BE2C (cell line): ENCODE measurements around the gene TRAM2.
A peak's percentile ranks its signal among the peaks of the same experiment; 100 is the strongest.

Experiments
- DNase-seq: peaks from one replicate; pipeline ENCODE4 v3.0.0-alpha.2; 2020
- H3K27me3 ChIP-seq: fragments of 250-450 bp; sonication (Bioruptor Pico); 2 replicates; pipeline ENCODE4 v1.5.1; 2020; ENCODE audit warnings: mild to moderate bottlenecking
- H3K36me3 ChIP-seq: fragments of 250-450 bp; sonication (Bioruptor Pico); 2 replicates; pipeline ENCODE4 v1.5.1; 2020; ENCODE audit warnings: mild to moderate bottlenecking
- H3K4me1 ChIP-seq: fragments of 250-450 bp; sonication (Bioruptor Pico); 2 replicates; pipeline ENCODE4 v1.5.1; 2020
- H3K4me3 ChIP-seq: 2 replicates; pipeline ENCODE4 v1.5.1; 2011; ENCODE audit warnings: low read depth, low read length
- H3K9me3 ChIP-seq: fragments of 250-450 bp; sonication (Bioruptor Pico); 2 replicates; pipeline ENCODE4 v1.5.1; 2020
- TF ChIP-seq, protein P1 (sequence below): IDR thresholded peaks from 2 replicates; pipeline ENCODE4 v1.5.1; 2012; ENCODE audit warnings: mild to moderate bottlenecking, low read depth, low read length

The TRAM2 gene

GRCh38 chr6:52617087-52617486 lies 40.2 kb upstream of the TRAM2 start:
- Histone ChIP-seq H3K9me3 (no peaks in the 10 kb centered on the region), H3K27me3 (no peaks in the 10 kb centered on the region), H3K36me3 (no peaks in the 10 kb centered on the region), H3K4me1 (peaks cover 29% of the 10 kb centered on the region), H3K4me3 (no peak overlapping the region)
- no peak for DNase-seq
- TF ChIP-seq, protein P1, sequence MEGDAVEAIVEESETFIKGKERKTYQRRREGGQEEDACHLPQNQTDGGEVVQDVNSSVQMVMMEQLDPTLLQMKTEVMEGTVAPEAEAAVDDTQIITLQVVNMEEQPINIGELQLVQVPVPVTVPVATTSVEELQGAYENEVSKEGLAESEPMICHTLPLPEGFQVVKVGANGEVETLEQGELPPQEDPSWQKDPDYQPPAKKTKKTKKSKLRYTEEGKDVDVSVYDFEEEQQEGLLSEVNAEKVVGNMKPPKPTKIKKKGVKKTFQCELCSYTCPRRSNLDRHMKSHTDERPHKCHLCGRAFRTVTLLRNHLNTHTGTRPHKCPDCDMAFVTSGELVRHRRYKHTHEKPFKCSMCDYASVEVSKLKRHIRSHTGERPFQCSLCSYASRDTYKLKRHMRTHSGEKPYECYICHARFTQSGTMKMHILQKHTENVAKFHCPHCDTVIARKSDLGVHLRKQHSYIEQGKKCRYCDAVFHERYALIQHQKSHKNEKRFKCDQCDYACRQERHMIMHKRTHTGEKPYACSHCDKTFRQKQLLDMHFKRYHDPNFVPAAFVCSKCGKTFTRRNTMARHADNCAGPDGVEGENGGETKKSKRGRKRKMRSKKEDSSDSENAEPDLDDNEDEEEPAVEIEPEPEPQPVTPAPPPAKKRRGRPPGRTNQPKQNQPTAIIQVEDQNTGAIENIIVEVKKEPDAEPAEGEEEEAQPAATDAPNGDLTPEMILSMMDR, result no peak

- no peaks in the 10 kb centered on the region for H3K36me3 ChIP-seq
- TF ChIP-seq, protein P1, result no peak
Measured at GRCh38 chr6:52616059-52616690, 39.3 kb upstream of the TRAM2 start.

DNA sequence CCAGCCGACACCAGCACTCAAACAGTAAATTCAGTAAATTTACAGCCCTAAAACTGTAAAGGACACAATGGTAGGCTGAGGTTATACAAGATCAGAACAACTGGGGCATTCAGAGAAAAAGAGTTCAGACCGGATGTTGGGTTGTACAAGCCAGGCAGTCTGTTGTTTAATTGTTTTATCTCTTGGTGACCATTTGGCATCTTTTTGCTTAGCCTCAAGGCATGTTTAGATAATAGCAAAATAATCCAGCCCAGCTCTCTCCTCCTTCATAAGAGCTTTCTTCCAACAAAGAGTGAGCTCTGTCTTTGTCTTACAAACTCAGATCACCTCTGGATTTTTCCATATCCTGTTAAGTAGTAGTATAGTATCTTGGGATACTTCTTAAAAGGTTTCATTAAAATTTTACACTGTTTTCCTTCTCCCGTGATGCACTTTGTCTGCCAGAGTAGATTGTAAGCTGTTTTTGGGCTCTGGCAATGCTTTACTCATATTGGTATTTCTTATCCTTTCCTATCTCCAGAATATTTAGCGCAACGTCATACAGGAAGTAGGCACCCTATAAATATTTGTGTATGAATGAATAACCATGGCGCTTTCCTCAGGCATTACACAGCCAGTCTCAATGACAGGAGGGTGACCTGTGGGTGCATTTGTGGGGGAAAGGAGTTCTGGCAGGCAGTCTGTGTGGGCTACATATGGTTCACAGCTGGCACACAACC lies 35.6 kb upstream of the TRAM2 start:
- DNase-seq, result peak; percentile 53
- TF ChIP-seq, protein P1, result no peak

More at GRCh38 chr6:52616059-52616690, 39.3 kb upstream of the TRAM2 start:
- Histone ChIP-seq H3K27me3 (no peaks in the 10 kb centered on the region), H3K4me3 (no peak overlapping the region), H3K4me1 (peaks cover 39% of the 10 kb centered on the region), H3K9me3 (no peaks in the 10 kb centered on the region)
- DNase-seq, result no peak

DNA sequence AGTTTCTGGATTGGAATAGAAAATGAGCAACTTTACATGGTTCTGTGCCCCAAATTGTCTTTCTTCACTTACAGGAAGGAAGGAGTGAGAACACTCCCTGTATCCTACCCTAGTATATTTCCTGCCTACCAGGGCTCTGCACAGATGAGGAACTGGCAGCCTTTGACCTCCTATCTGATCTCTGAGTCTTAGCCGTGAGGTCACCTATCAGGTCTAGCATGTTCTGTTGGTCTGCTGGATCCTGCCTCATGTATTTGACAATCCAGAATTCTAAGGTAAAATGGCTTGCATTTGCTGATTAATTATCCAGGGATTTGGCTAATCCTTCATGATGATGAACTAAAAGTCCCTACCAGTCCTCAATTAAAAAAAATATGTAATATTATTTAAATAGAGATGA lies 35.0 kb upstream of the TRAM2 start:
- TF ChIP-seq, protein P1, result no peak
- no peaks in the 10 kb centered on the region for H3K9me3 ChIP-seq
- no peaks in the 10 kb centered on the region for H3K27me3 ChIP-seq
- H3K4me3 ChIP-seq, result no peak overlapping the region
- H3K36me3 ChIP-seq, result no peaks in the 10 kb centered on the region
- DNase-seq, result no peak
- H3K4me1 ChIP-seq, result peaks cover 44% of the 10 kb centered on the region

More for the DNA sequence above, 35.6 kb upstream of the TRAM2 start:
- peaks cover 44% of the 10 kb centered on the region for H3K4me1 ChIP-seq
- H3K27me3 ChIP-seq, result no peaks in the 10 kb centered on the region
- no peaks in the 10 kb centered on the region for H3K9me3 ChIP-seq
- H3K36me3 ChIP-seq, result no peaks in the 10 kb centered on the region
- H3K4me3 ChIP-seq, result peak overlapping the region; percentile 27

- no peak for DNase-seq
- H3K27me3 ChIP-seq, result no peaks in the 10 kb centered on the region
- H3K4me3 ChIP-seq, result no peak overlapping the region
- no peaks in the 10 kb centered on the region for H3K9me3 ChIP-seq
- H3K4me1 ChIP-seq, result peaks cover 44% of the 10 kb centered on the region
- H3K36me3 ChIP-seq, result no peaks in the 10 kb centered on the region
- TF ChIP-seq, protein P1, result no peak
Measured at GRCh38 chr6:52610745-52611355, 34.0 kb upstream of the TRAM2 start.

DNA sequence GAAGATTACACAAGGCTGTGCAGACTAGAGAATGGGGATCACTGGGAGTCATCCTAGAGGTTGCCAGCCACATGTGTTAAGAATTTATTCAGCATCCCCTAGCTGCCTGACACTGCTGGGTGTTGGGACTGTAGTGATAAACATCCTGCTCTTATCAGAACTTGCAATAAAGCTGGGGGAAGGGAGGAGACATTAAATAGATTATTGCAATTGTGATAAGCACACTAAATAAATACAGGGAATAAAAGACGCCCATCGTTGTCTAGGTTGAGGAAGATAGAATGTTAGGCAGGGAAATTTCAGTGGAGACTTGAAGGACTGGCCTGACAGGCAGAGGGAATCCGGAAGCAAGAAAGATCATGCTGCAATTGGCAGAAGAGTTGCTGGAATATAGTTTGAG lies 33.2 kb upstream of the TRAM2 start:
- Histone ChIP-seq H3K9me3 (no peaks in the 10 kb centered on the region), H3K36me3 (no peaks in the 10 kb centered on the region), H3K27me3 (no peaks in the 10 kb centered on the region), H3K4me1 (peaks cover 38% of the 10 kb centered on the region), H3K4me3 (no peak overlapping the region)
- TF ChIP-seq, protein P1, result no peak
- DNase-seq, result no peak
